K562 (cell line): Measurements from ENCODE around the gene TEX264. TPM values are rescaled to one million over a fixed set of nuclear protein-coding genes. Genes with fewer than 3 reads are reported as not detected.

Source experiments
- ATAC-seq: fragments of 200-7000 bp; cut with Tn5 transposase; 3 replicates; pipeline ENCODE4 v1.9.1; 2020; ENCODE audit warnings: moderate library complexity
- BruUV-seq: library from RNA; stranded (reverse); fragments of 400-500 nt; replicated peaks from 2 replicates; lab custom pipeline; 2021; lab: Mats Ljungman, UMichigan
- CTCF ChIA-PET: fragments of 300-600 bp; formaldehyde crosslinking; extraction: SDS; loops from one replicate; lab custom pipeline; 2021; ENCODE audit warnings: low intra/inter-chr PET ratio; lab: Yijun Ruan, JAX
- POLR2A ChIA-PET: fragments of 300-600, 350-650 bp; sonication (Branson Sonifier 250); formaldehyde crosslinking; extraction: SDS; loops from one replicate; lab custom pipeline; 2021; ENCODE audit warnings: antibody characterized with exemption, inconsistent platforms; lab: Yijun Ruan, JAX
- DNase-seq, 4 experiments: peaks; one replicate each; pipeline versions ENCODE4 v3.0.0 to v3.0.0-alpha.2; 2011 to 2018; ENCODE audit warnings: low spot score in 3 of 4, mixed read lengths in 3 of 4; ENCODE audit errors: extremely low read depth in 1 of 4
- FAIRE-seq: peaks from 2 replicates; lab custom pipeline; 2011; peaks lifted over from hg19 to GRCh38; lab: Jason Lieb, UNC
- H2AFZ ChIP-seq: 2 replicates; pipeline ENCODE4 v1.6.0; 2011; ENCODE audit warnings: low read depth, low read length, control low read depth, inconsistent platforms
- H3K27ac ChIP-seq: fragments of 200-600 bp; 3 replicates; pipeline ENCODE4 v1.8.0; 2011; ENCODE audit warnings: low read depth, mild to moderate bottlenecking, control low read depth, inconsistent platforms, low read length, moderate library complexity, mixed read lengths; ENCODE audit errors: extremely low read depth
- H3K27me3 ChIP-seq, 2 experiments: fragments of 300-600 bp in 1 of 2; 2 replicates in 1 of 2; 3 replicates in 1 of 2; pipeline versions ENCODE4 v1.6.0 to v1.8.0; 2011; ENCODE audit warnings: inconsistent platforms in 2 of 2, low read length in 2 of 2, mild to moderate bottlenecking in 1 of 2, mixed read lengths in 1 of 2, moderate library complexity in 1 of 2; ENCODE audit not compliant: control insufficient read depth in 2 of 2, insufficient read depth in 2 of 2
- H3K36me3 ChIP-seq: fragments of 300-600 bp; 3 replicates; pipeline ENCODE4 v1.8.0; 2011; ENCODE audit warnings: mild to moderate bottlenecking, low read length, inconsistent platforms; ENCODE audit not compliant: control insufficient read depth, insufficient read depth
- H3K4me1 ChIP-seq, 2 experiments: fragments of 200-600 bp in 1 of 2; replicated peaks in 1 of 2; 2 replicates in 1 of 2; 3 replicates in 1 of 2; pipeline versions ENCODE4 v1.5.1 to v1.8.0; 2011; ENCODE audit warnings: inconsistent platforms in 2 of 2, low read length in 2 of 2, mild to moderate bottlenecking in 1 of 2, mixed read lengths in 1 of 2, moderate library complexity in 1 of 2; ENCODE audit not compliant: control insufficient read depth in 2 of 2, insufficient read depth in 2 of 2
- H3K4me2 ChIP-seq: 2 replicates; pipeline ENCODE4 v1.6.1; 2011; ENCODE audit warnings: low read length, control low read depth, inconsistent platforms, mixed read lengths; ENCODE audit not compliant: insufficient read depth
- H3K4me3 ChIP-seq: fragments of 200-600 bp; sonication (generic), shearing (Covaris generic); 2 replicates; pipeline ENCODE4 v1.5.1; 2016; ENCODE audit warnings: control low read depth, inconsistent platforms
- H3K79me2 ChIP-seq: fragments of 200-600 bp; 3 replicates; pipeline ENCODE4 v1.8.0; 2011; ENCODE audit warnings: low read length, inconsistent platforms; ENCODE audit not compliant: control insufficient read depth, insufficient read depth
- H3K9ac ChIP-seq, 2 experiments: 2 replicates each; pipeline versions ENCODE4 v1.6.0 to v1.6.1; 2011; ENCODE audit warnings: low read depth in 2 of 2, low read length in 2 of 2, control low read depth in 1 of 2, inconsistent platforms in 1 of 2, mild to moderate bottlenecking in 1 of 2, mixed read lengths in 1 of 2; ENCODE audit not compliant: insufficient read depth in 1 of 2
- H3K9me1 ChIP-seq: one replicate; pipeline ENCODE4 v1.6.0; 2011; ENCODE audit warnings: inconsistent platforms, mild to moderate bottlenecking, low read length, moderate library complexity; ENCODE audit not compliant: control insufficient read depth, insufficient read depth
- H3K9me3 ChIP-seq: replicated peaks from 2 replicates; pipeline ENCODE4 v1.5.1; 2011; ENCODE audit warnings: low read depth, low read length, inconsistent platforms; ENCODE audit not compliant: control insufficient read depth, insufficient read depth
- H4K20me1 ChIP-seq: replicated peaks from 2 replicates; pipeline ENCODE4 v1.6.1; 2011; ENCODE audit warnings: low read length, inconsistent platforms, mixed read lengths; ENCODE audit not compliant: control insufficient read depth, insufficient read depth
- ATF1 ChIP-seq, 2 experiments: fragments of 450-650 bp in 1 of 2; IDR thresholded peaks; 2 replicates each; pipeline ENCODE4 v1.6.1; 2016; ENCODE audit warnings: missing compliant biosample characterization in 1 of 2, missing genetic modification characterization in 1 of 2
- GTF2E2 ChIP-seq: fragments of 200-800 bp; sonication (Bioruptor generic); IDR thresholded peaks from 2 replicates; pipeline ENCODE4 v1.6.1; 2016; ENCODE audit warnings: missing genetic modification characterization, missing compliant biosample characterization
- RNF2 ChIP-seq: sonication (generic); IDR thresholded peaks from 2 replicates; pipeline ENCODE4 v1.6.1; 2016
- ZNF134 ChIP-seq: fragments of 250-450 bp; sonication (Bioruptor Pico); conservative IDR thresholded peaks from 2 replicates; pipeline ENCODE4 v1.4.0; 2020
- ZNF696 ChIP-seq: fragments of 250-450 bp; sonication (Bioruptor Pico); conservative IDR thresholded peaks from 2 replicates; pipeline ENCODE4 v1.4.0; 2020; ENCODE audit warnings: mild to moderate bottlenecking, moderate library complexity
- ZSCAN29 ChIP-seq: fragments of 450-650 bp; IDR thresholded peaks from 2 replicates; pipeline ENCODE4 v1.6.1; 2017
- WGBS: fragments of 100-300 bp; shearing (Covaris generic); methylation state at CpG from one replicate; pipeline ENCODE4 v1.1.6; 2016; ENCODE audit warnings: low coverage, mixed read lengths; ENCODE audit not compliant: insufficient coverage; ENCODE audit errors: missing lambda C conversion rate; 5-methylcytosine and 5-hydroxymethylcytosine counted together
- in situ Hi-C: fragments of 300-500 bp; cut with MboI; formaldehyde crosslinking; loops from 4 replicates; pipeline ENCODE4 v1.15.0; 2018; ENCODE audit warnings: inconsistent platforms, mixed read lengths
- intact Hi-C: fragments of 100-400 bp; cut with micrococcal nuclease; formaldehyde crosslinking; loops from 2 replicates; pipeline ENCODE4 v1.14.2; 2022
- polyA plus RNA-seq, 8 experiments: library from polyadenylated mRNA; depleted of rRNA in 4 of 8; stranded (reverse) in 5 of 8; unstranded in 3 of 8; fragments of >200 nt; fragmentation: Nextera tagmentation in 2 of 8; fragmentation: Illumina TruSeq in 1 of 8; extraction: Ambion mirVana in 2 of 8; extraction: Trizol in 1 of 8; gene quantifications; 2 replicates each; pipeline versions ENCODE4 v1.2.1 to v1.2.3, GENCODE V29; 2011 to 2014; ENCODE audit warnings: inconsistent platforms in 1 of 8, missing spikeins in 1 of 8
- total RNA-seq, 7 experiments: library from RNA; depleted of rRNA in 6 of 7; stranded (reverse); fragments of >200 nt in 6 of 7; fragmentation: Illumina TruSeq in 2 of 7; extraction: Trizol in 2 of 7; gene quantifications; 2 replicates each; pipeline versions ENCODE4 v1.2.1 to v1.2.3, GENCODE V29; 2011 to 2021; ENCODE audit warnings: low replicate concordance in 1 of 7

TEX264 gene
- total and polyA plus RNA-seq, 9 of the 15 experiments (the other 6 are each of a cell fraction or from before 2014, with no cell fraction given): 4.1 to 47.0 (median 31.0) TPM

- Histone ChIP-seq H3K27me3 (peaks cover 0 to 61% of the 10 kb centered on the region in 2 experiments; a peak in 4 of 5 replicates), H3K9ac (no peak overlapping the region), H3K36me3 (no peaks in the 10 kb centered on the region), H2AFZ (no peak overlapping the region), H3K4me1 (no peaks in the 10 kb centered on the region; a peak in 1 of 5 replicates), H3K9me1 (no peaks in the 10 kb centered on the region), H3K27ac (no peak overlapping the region), H4K20me1 (no peaks in the 10 kb centered on the region), H3K4me2 (no peak overlapping the region), H3K79me2 (no peaks in the 10 kb centered on the region), H3K4me3 (no peak overlapping the region), H3K9me3 (no peaks in the 10 kb centered on the region)
- no peak for TF ChIP-seq RNF2
- no peak for TF ChIP-seq GTF2E2
- no peak for TF ChIP-seq ZSCAN29
- no peak for TF ChIP-seq ZNF696 (CRISPR knock-in tag)
- TF ChIP-seq ZNF134 (CRISPR knock-in tag): no peak
- no peak for TF ChIP-seq ATF1 (CRISPR knock-in tag; IDR thresholded peaks at IDR 0.05)
- no peak for TF ChIP-seq ATF1 (tag; IDR thresholded peaks at IDR 0.05)
- in situ Hi-C loops (no loop called here), intact Hi-C loops (no loop called here)
- CTCF ChIA-PET: no interaction called here
- FAIRE-seq (no peak), ATAC-seq (no peak), DNase-seq (no peak)
- BruUV-seq: no TSS peak
- 21% methylated on average over 15 of the region's 19 CpGs for WGBS
- POLR2A ChIA-PET: no interaction called here
Measured at GRCh38 chr3:51712963-51713362, 41.9 kb downstream of the TEX264 start.
